ENCODE data around the gene SOCS3.
A peak's percentile ranks its signal among the peaks of the same experiment; 100 is the strongest.
"Not testable (repeated sequence)": the region's sequence is repeated elsewhere in the genome, so short reads cannot be mapped to it uniquely, and the experiment has no call there.

The SOCS3 gene

GRCh38 chr17:78325076-78325687 lies 34.7 kb downstream of the SOCS3 start:
- DNase-seq: peak; percentile 41

GRCh38 chr17:78324391-78325075 lies 35.3 kb downstream of the SOCS3 start:
- peak; percentile 81 for DNase-seq

- no peak for DNase-seq
These were observed 36.0 kb downstream of the SOCS3 start for GRCh38 chr17:78323826-78324390.

GRCh38 chr17:78322858-78323455 lies 36.9 kb downstream of the SOCS3 start:
- DNase-seq: no peak

GRCh38 chr17:78322327-78322857 lies 37.5 kb downstream of the SOCS3 start:
- DNase-seq: no peak

- no peak for DNase-seq
These were observed 41.0 kb downstream of the SOCS3 start for GRCh38 chr17:78318843-78319242.

- DNase-seq: no peak
These were observed 41.5 kb downstream of the SOCS3 start for GRCh38 chr17:78318407-78318806.

- DNase-seq: no peak
These were observed 42.0 kb downstream of the SOCS3 start for GRCh38 chr17:78317794-78318400.

GRCh38 chr17:78316867-78317789 lies 42.7 kb downstream of the SOCS3 start:
- DNase-seq: peak; percentile 52

GRCh38 chr17:78316115-78316866 lies 43.6 kb downstream of the SOCS3 start:
- DNase-seq: no peak

GRCh38 chr17:78315355-78316114 lies 44.3 kb downstream of the SOCS3 start:
- peak; percentile 96 for DNase-seq

GRCh38 chr17:78314683-78315354 lies 45.1 kb downstream of the SOCS3 start:
- DNase-seq: no peak

- DNase-seq: peak; percentile 52
These were observed 45.9 kb downstream of the SOCS3 start for GRCh38 chr17:78313735-78314648.

GRCh38 chr17:78309659-78310255 lies 50.1 kb downstream of the SOCS3 start:
- DNase-seq: not testable (repeated sequence)

GRCh38 chr17:78307887-78308638 lies 51.8 kb downstream of the SOCS3 start:
- DNase-seq: no peak

- DNase-seq: no peak
These were observed 53.0 kb downstream of the SOCS3 start for GRCh38 chr17:78306913-78307312.

Measured in fibroblast of upper back skin (primary cell).